GM23338 (cell line): ENCODE data around the gene MLLT6.

Source experiments
- CREB1 ChIP-seq: fragments of 250-450 bp; sonication (Bioruptor Pico); IDR thresholded peaks from 2 replicates; pipeline ENCODE4 v1.5.0; 2020; ENCODE audit warnings: low read depth, mild to moderate bottlenecking, moderate library complexity
- EZH2 ChIP-seq: fragments of 200-600 bp; sonication (generic); IDR thresholded peaks from one replicate; pipeline ENCODE4 v1.8.0; 2017; ENCODE audit warnings: antibody characterized with exemption, mild to moderate bottlenecking, low read depth; ENCODE audit not compliant: unreplicated experiment
- EZH2phosphoT487 ChIP-seq: fragments of 200-600 bp; sonication (generic); IDR thresholded peaks from one replicate; pipeline ENCODE4 v1.8.1; 2018; ENCODE audit warnings: antibody characterized with exemption; ENCODE audit not compliant: unreplicated experiment
- JUNB ChIP-seq: IDR thresholded peaks from one replicate; pipeline ENCODE4 v1.6.1; 2016; ENCODE audit warnings: antibody characterized with exemption; ENCODE audit not compliant: unreplicated experiment
- POLR2AphosphoS5 ChIP-seq: IDR thresholded peaks from 2 replicates; pipeline ENCODE4 v1.6.1; 2016; ENCODE audit warnings: antibody characterized with exemption, low read depth
- TF ChIP-seq, protein P1 (sequence below), 2 experiments: fragments of 200-600 bp in 1 of 2; sonication (generic) in 1 of 2; conservative IDR thresholded peaks; 2 replicates each; pipeline versions ENCODE4 v1.5.1 to v1.6.1; 2016 to 2017; ENCODE audit warnings: antibody characterized with exemption in 2 of 2, low read depth in 2 of 2, mild to moderate bottlenecking in 2 of 2, moderate library complexity in 1 of 2
- TF ChIP-seq, protein P2 (sequence below): IDR thresholded peaks from one replicate; pipeline ENCODE4 v1.6.1; 2018; ENCODE audit warnings: antibody characterized with exemption; ENCODE audit not compliant: unreplicated experiment

- TF ChIP-seq, protein P1, sequence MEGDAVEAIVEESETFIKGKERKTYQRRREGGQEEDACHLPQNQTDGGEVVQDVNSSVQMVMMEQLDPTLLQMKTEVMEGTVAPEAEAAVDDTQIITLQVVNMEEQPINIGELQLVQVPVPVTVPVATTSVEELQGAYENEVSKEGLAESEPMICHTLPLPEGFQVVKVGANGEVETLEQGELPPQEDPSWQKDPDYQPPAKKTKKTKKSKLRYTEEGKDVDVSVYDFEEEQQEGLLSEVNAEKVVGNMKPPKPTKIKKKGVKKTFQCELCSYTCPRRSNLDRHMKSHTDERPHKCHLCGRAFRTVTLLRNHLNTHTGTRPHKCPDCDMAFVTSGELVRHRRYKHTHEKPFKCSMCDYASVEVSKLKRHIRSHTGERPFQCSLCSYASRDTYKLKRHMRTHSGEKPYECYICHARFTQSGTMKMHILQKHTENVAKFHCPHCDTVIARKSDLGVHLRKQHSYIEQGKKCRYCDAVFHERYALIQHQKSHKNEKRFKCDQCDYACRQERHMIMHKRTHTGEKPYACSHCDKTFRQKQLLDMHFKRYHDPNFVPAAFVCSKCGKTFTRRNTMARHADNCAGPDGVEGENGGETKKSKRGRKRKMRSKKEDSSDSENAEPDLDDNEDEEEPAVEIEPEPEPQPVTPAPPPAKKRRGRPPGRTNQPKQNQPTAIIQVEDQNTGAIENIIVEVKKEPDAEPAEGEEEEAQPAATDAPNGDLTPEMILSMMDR (conservative IDR thresholded peaks at IDR 0.05; ENCODE audit: low read depth in 2 of 2), result no peak
- TF ChIP-seq EZH2, result no peak
- no peak for TF ChIP-seq POLR2AphosphoS5
- TF ChIP-seq, protein P2, sequence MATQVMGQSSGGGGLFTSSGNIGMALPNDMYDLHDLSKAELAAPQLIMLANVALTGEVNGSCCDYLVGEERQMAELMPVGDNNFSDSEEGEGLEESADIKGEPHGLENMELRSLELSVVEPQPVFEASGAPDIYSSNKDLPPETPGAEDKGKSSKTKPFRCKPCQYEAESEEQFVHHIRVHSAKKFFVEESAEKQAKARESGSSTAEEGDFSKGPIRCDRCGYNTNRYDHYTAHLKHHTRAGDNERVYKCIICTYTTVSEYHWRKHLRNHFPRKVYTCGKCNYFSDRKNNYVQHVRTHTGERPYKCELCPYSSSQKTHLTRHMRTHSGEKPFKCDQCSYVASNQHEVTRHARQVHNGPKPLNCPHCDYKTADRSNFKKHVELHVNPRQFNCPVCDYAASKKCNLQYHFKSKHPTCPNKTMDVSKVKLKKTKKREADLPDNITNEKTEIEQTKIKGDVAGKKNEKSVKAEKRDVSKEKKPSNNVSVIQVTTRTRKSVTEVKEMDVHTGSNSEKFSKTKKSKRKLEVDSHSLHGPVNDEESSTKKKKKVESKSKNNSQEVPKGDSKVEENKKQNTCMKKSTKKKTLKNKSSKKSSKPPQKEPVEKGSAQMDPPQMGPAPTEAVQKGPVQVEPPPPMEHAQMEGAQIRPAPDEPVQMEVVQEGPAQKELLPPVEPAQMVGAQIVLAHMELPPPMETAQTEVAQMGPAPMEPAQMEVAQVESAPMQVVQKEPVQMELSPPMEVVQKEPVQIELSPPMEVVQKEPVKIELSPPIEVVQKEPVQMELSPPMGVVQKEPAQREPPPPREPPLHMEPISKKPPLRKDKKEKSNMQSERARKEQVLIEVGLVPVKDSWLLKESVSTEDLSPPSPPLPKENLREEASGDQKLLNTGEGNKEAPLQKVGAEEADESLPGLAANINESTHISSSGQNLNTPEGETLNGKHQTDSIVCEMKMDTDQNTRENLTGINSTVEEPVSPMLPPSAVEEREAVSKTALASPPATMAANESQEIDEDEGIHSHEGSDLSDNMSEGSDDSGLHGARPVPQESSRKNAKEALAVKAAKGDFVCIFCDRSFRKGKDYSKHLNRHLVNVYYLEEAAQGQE, result no peak
- no peak for TF ChIP-seq EZH2phosphoT487
- no peak for TF ChIP-seq JUNB
- no peak for TF ChIP-seq CREB1 (CRISPR knock-in tag)
Measured at GRCh38 chr17:38719289-38719942, 14.3 kb downstream of the MLLT6 start.
